ENCODE results near the gene SGCE. TPM values are rescaled to one million over a fixed set of nuclear protein-coding genes. Genes with fewer than 3 reads are reported as not detected.

Gene SGCE
- total RNA-seq, 1 experiment from 2014 or later = 39.8 TPM

- peak overlapping the region; percentile 52; the same call in 1 of the 2 replicates for H2AFZ ChIP-seq (ENCODE audit: low read length)
- H3K27me3 ChIP-seq (ENCODE audit: low read length) = no peaks in the 10 kb centered on the region
- peak overlapping the region; percentile 65 for H3K4me3 ChIP-seq (ENCODE audit: low read length)
- H3K4me2 ChIP-seq (ENCODE audit: low read depth, low read length, poor library complexity, severe bottlenecking) = peak overlapping the region; percentile 68
- no peaks in the 10 kb centered on the region for H3K36me3 ChIP-seq (ENCODE audit: insufficient read depth, low read length)
- DNase-seq = peak; percentile 58
- H3K9ac ChIP-seq (ENCODE audit: low read length) = peak overlapping the region; percentile 74
- no peak overlapping the region for H3K27ac ChIP-seq (ENCODE audit: low read length)
- H4K20me1 ChIP-seq (ENCODE audit: insufficient read depth, low read depth, low read length) = peaks cover 7% of the 10 kb centered on the region; the same call in 1 of the 2 replicates
- no peaks in the 10 kb centered on the region for H3K9me3 ChIP-seq (ENCODE audit: low read length)
- no peaks in the 10 kb centered on the region for H3K9me2 ChIP-seq (replicated peaks; ENCODE audit: insufficient read depth, low read length)
- H3K79me2 ChIP-seq (ENCODE audit: low read length) = peaks cover 20% of the 10 kb centered on the region
- H3K4me1 ChIP-seq (ENCODE audit: low read length) = peaks cover 21% of the 10 kb centered on the region
Measured at GRCh38 chr7:94655126-94655847, 646 bp downstream of the SGCE start.

GRCh38 chr7:94654783-94655125, 1.2 kb downstream of the SGCE start:
- H2AFZ ChIP-seq (ENCODE audit: low read length) = 0 out of 2 replicates have a peak overlapping the region, but pooled peaks have one; percentile 52
- no peak for DNase-seq
- H3K27me3 ChIP-seq (ENCODE audit: low read length) = no peaks in the 10 kb centered on the region
- no peaks in the 10 kb centered on the region for H3K9me2 ChIP-seq (replicated peaks; ENCODE audit: insufficient read depth, low read length)
- H3K27ac ChIP-seq (ENCODE audit: low read length) = no peak overlapping the region
- H3K36me3 ChIP-seq (ENCODE audit: insufficient read depth, low read length) = no peaks in the 10 kb centered on the region
- peak overlapping the region; percentile 68 for H3K4me2 ChIP-seq (ENCODE audit: low read depth, low read length, poor library complexity, severe bottlenecking)
- H4K20me1 ChIP-seq (ENCODE audit: insufficient read depth, low read depth, low read length) = peaks cover 2% of the 10 kb centered on the region; the same call in 1 of the 2 replicates
- peaks cover 15% of the 10 kb centered on the region for H3K4me1 ChIP-seq (ENCODE audit: low read length)
- H3K79me2 ChIP-seq (ENCODE audit: low read length) = peaks cover 15% of the 10 kb centered on the region
- H3K9ac ChIP-seq (ENCODE audit: low read length) = peak overlapping the region; percentile 74
- H3K9me3 ChIP-seq (ENCODE audit: low read length) = no peaks in the 10 kb centered on the region
- peak overlapping the region; percentile 65 for H3K4me3 ChIP-seq (ENCODE audit: low read length)

GRCh38 chr7:94650147-94651051, 5.5 kb downstream of the SGCE start:
- H3K9me3 ChIP-seq (ENCODE audit: low read length) = no peaks in the 10 kb centered on the region
- H2AFZ ChIP-seq (ENCODE audit: low read length) = no peak overlapping the region
- no peaks in the 10 kb centered on the region for H3K27me3 ChIP-seq (ENCODE audit: low read length)
- H3K9ac ChIP-seq (ENCODE audit: low read length) = no peak overlapping the region
- peaks cover 6% of the 10 kb centered on the region for H3K79me2 ChIP-seq (ENCODE audit: low read length)
- no peak overlapping the region for H3K4me3 ChIP-seq (ENCODE audit: low read length)
- no peak overlapping the region for H3K27ac ChIP-seq (ENCODE audit: low read length)
- H3K36me3 ChIP-seq (ENCODE audit: insufficient read depth, low read length) = no peaks in the 10 kb centered on the region
- H3K4me1 ChIP-seq (ENCODE audit: low read length) = peaks cover 6% of the 10 kb centered on the region
- no peaks in the 10 kb centered on the region for H3K9me2 ChIP-seq (replicated peaks; ENCODE audit: insufficient read depth, low read length)
- H3K4me2 ChIP-seq (ENCODE audit: low read depth, low read length, poor library complexity, severe bottlenecking) = no peak overlapping the region
- DNase-seq = no peak
- no peaks in the 10 kb centered on the region for H4K20me1 ChIP-seq (ENCODE audit: insufficient read depth, low read depth, low read length)

GRCh38 chr7:94649450-94649849, 6.5 kb downstream of the SGCE start:
- Histone ChIP-seq H3K4me2 (ENCODE audit: low read depth, low read length, poor library complexity, severe bottlenecking) (no peak overlapping the region), H3K79me2 (ENCODE audit: low read length) (peaks cover 3% of the 10 kb centered on the region), H4K20me1 (ENCODE audit: insufficient read depth, low read depth, low read length) (no peaks in the 10 kb centered on the region), H3K9me2 (replicated peaks; ENCODE audit: insufficient read depth, low read length) (no peaks in the 10 kb centered on the region), H3K4me3 (ENCODE audit: low read length) (no peak overlapping the region), H3K9me3 (ENCODE audit: low read length) (no peaks in the 10 kb centered on the region), H3K27ac (ENCODE audit: low read length) (no peak overlapping the region), H3K36me3 (ENCODE audit: insufficient read depth, low read length) (no peaks in the 10 kb centered on the region), H3K27me3 (ENCODE audit: low read length) (no peaks in the 10 kb centered on the region), H3K9ac (ENCODE audit: low read length) (no peak overlapping the region), H3K4me1 (ENCODE audit: low read length) (peaks cover 4% of the 10 kb centered on the region), H2AFZ (ENCODE audit: low read length) (no peak overlapping the region)
- no peak for DNase-seq

GRCh38 chr7:94648731-94649130, 7.2 kb downstream of the SGCE start:
- no peaks in the 10 kb centered on the region for H3K4me1 ChIP-seq (ENCODE audit: low read length)
- no peak for DNase-seq
- H3K36me3 ChIP-seq (ENCODE audit: insufficient read depth, low read length) = no peaks in the 10 kb centered on the region
- no peak overlapping the region for H3K27ac ChIP-seq (ENCODE audit: low read length)
- H3K27me3 ChIP-seq (ENCODE audit: low read length) = no peaks in the 10 kb centered on the region
- H2AFZ ChIP-seq (ENCODE audit: low read length) = no peak overlapping the region
- no peak overlapping the region for H3K4me2 ChIP-seq (ENCODE audit: low read depth, low read length, poor library complexity, severe bottlenecking)
- no peak overlapping the region for H3K9ac ChIP-seq (ENCODE audit: low read length)
- no peaks in the 10 kb centered on the region for H4K20me1 ChIP-seq (ENCODE audit: insufficient read depth, low read depth, low read length)
- no peaks in the 10 kb centered on the region for H3K9me3 ChIP-seq (ENCODE audit: low read length)
- H3K4me3 ChIP-seq (ENCODE audit: low read length) = no peak overlapping the region
- H3K9me2 ChIP-seq (replicated peaks; ENCODE audit: insufficient read depth, low read length) = no peaks in the 10 kb centered on the region
- H3K79me2 ChIP-seq (ENCODE audit: low read length) = peaks cover 3% of the 10 kb centered on the region; the same call in 1 of the 2 replicates

GRCh38 chr7:94647295-94647694, 8.6 kb downstream of the SGCE start:
- Histone ChIP-seq H3K9me2 (replicated peaks; ENCODE audit: insufficient read depth, low read length) (no peaks in the 10 kb centered on the region), H3K9me3 (ENCODE audit: low read length) (no peaks in the 10 kb centered on the region), H3K4me2 (ENCODE audit: low read depth, low read length, poor library complexity, severe bottlenecking) (no peak overlapping the region), H3K9ac (ENCODE audit: low read length) (no peak overlapping the region), H3K27me3 (ENCODE audit: low read length) (no peaks in the 10 kb centered on the region), H3K36me3 (ENCODE audit: insufficient read depth, low read length) (no peaks in the 10 kb centered on the region), H3K27ac (ENCODE audit: low read length) (no peak overlapping the region), H3K79me2 (ENCODE audit: low read length) (peaks cover 8% of the 10 kb centered on the region; the same call in 1 of the 2 replicates), H3K4me3 (ENCODE audit: low read length) (no peak overlapping the region), H3K4me1 (ENCODE audit: low read length) (no peaks in the 10 kb centered on the region), H4K20me1 (ENCODE audit: insufficient read depth, low read depth, low read length) (no peaks in the 10 kb centered on the region), H2AFZ (ENCODE audit: low read length) (no peak overlapping the region)
- DNase-seq = no peak

- Histone ChIP-seq H3K36me3 (ENCODE audit: insufficient read depth, low read length) (no peaks in the 10 kb centered on the region), H3K9ac (ENCODE audit: low read length) (no peak overlapping the region), H2AFZ (ENCODE audit: low read length) (no peak overlapping the region), H3K27me3 (ENCODE audit: low read length) (no peaks in the 10 kb centered on the region), H3K4me2 (ENCODE audit: low read depth, low read length, poor library complexity, severe bottlenecking) (no peak overlapping the region), H3K4me1 (ENCODE audit: low read length) (no peaks in the 10 kb centered on the region), H3K79me2 (ENCODE audit: low read length) (0 out of 2 replicates have a peak, but pooled peaks cover 5% of the 10 kb centered on the region), H3K9me2 (replicated peaks; ENCODE audit: insufficient read depth, low read length) (no peaks in the 10 kb centered on the region), H4K20me1 (ENCODE audit: insufficient read depth, low read depth, low read length) (no peaks in the 10 kb centered on the region), H3K9me3 (ENCODE audit: low read length) (no peaks in the 10 kb centered on the region), H3K4me3 (ENCODE audit: low read length) (no peak overlapping the region), H3K27ac (ENCODE audit: low read length) (no peak overlapping the region)
- DNase-seq = no peak
Measured at GRCh38 chr7:94643771-94644545, 12.0 kb downstream of the SGCE start.

Data from Karpas-422 (cell line).